B cell (primary cell): ENCODE results near the gene SDK2.

ENCODE experiments used
- CTCF ChIP-seq: fragments of 200-600 bp; IDR thresholded peaks from one replicate; pipeline ENCODE4 v1.8.0; 2022; ENCODE audit warnings: antibody characterized with exemption, mild to moderate bottlenecking
- EZH2 ChIP-seq: IDR thresholded peaks from 2 replicates; pipeline ENCODE4 v1.6.1; 2012; ENCODE audit warnings: borderline replicate concordance, low read depth, mild to moderate bottlenecking, moderate library complexity, low read length; ENCODE audit not compliant: insufficient read depth, poor library complexity, severe bottlenecking

GRCh38 chr17:73459980-73460379 is 184.3 kb downstream of the SDK2 start:
- TF ChIP-seq CTCF (no peak), EZH2 (no peak)
